ENCODE data around the gene SPRED3. TPM values are rescaled to one million over a fixed set of nuclear protein-coding genes. Genes with fewer than 3 reads are reported as not detected.
"Not testable (repeated sequence)": the region's sequence is repeated elsewhere in the genome, so short reads cannot be mapped to it uniquely, and the experiment has no call there.

The SPRED3 gene
- total RNA-seq, 3 donors from 2014 or later, result 0.46 to 0.74 (median 0.57) TPM

GRCh38 chr19:38362076-38362945, 26.2 kb upstream of the SPRED3 start:
- Mint-ChIP-seq H3K4me1 (ENCODE audit: low read depth) (peaks cover 11% of the 10 kb centered on the region), H3K9me3 (no peaks in the 10 kb centered on the region), H3K36me3 (ENCODE audit: insufficient read depth) (no peaks in the 10 kb centered on the region), H3K4me3 (peak overlapping the region; percentile 79), H3K27me3 (ENCODE audit: low read depth) (peaks cover 3% of the 10 kb centered on the region)
- peak; percentile 60 for DNase-seq
- ATAC-seq, result peak; percentile 61 to 63

DNA sequence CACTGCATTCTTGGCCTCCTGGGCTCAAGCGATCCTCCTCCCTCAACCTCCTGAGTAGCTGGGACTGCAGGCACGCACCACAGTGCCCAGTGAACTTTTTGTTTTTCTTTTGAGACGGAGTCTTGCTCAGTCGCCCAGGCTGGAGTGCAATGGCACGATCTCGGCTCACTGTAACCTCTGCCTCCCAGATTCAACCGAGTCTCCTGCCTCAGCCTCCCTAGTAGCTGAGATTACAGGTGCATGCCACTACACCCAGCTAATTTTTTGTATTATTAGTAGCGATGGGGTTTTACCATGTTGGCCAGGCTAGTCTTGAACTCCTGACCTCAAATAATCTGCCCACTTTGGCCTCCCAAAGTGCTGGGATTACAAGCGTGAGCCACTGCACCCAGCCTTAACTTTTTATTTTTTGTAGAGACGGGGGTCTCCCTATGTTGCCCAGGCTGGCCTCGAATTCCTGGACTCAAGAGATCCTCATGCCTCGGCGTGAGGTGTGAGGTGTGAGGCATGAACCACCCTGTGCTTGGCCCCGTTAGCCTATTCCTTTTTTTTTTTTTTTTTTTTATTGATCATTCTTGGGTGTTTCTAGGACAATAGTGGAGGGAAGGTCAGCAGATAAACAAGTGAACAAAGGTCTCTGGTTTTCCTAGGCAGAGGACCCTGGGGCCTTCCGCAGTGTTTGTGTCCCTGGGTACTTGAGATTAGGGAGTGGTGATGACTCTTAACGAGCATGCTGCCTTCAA, 25.4 kb upstream of the SPRED3 start:
- not testable (repeated sequence) for DNase-seq; H3K36me3 Mint-ChIP-seq (ENCODE audit: insufficient read depth); ATAC-seq; H3K9me3 Mint-ChIP-seq; H3K27me3 Mint-ChIP-seq (ENCODE audit: low read depth)
- H3K4me3 Mint-ChIP-seq, result peak overlapping the region; percentile 60
- peaks cover 11% of the 10 kb centered on the region for H3K4me1 Mint-ChIP-seq (ENCODE audit: low read depth)

DNA sequence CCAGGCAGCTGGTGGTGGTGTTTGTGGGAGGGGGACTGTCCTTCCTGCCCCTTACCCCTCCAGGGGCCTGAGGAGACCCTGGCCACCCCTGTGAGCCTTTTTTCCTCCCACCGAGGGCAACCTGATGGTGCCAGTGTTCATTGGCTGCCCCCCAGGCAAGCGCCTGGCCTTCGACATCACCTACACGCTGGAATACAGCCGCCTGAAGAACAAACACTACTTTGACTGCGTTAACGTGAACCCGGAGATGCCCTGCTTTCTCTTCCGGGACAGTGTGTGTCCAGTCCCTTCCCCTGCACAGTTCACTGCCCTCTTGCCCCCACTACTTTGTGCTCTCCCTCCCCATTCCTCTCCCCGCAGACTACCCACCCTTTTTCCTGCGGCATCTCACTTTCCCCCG, 21.5 kb upstream of the SPRED3 start:
- peaks cover 7% of the 10 kb centered on the region for H3K27me3 Mint-ChIP-seq (ENCODE audit: low read depth)
- no peaks in the 10 kb centered on the region for H3K36me3 Mint-ChIP-seq (ENCODE audit: insufficient read depth)
- no peaks in the 10 kb centered on the region for H3K9me3 Mint-ChIP-seq
- H3K4me1 Mint-ChIP-seq (ENCODE audit: low read depth), result peaks cover 4% of the 10 kb centered on the region
- DNase-seq (no peak), ATAC-seq (no peak)
- no peak overlapping the region for H3K4me3 Mint-ChIP-seq

- ATAC-seq (no peak), DNase-seq (no peak)
- peaks cover 7% of the 10 kb centered on the region for H3K27me3 Mint-ChIP-seq (ENCODE audit: low read depth)
- peaks cover 5% of the 10 kb centered on the region for H3K4me1 Mint-ChIP-seq (ENCODE audit: low read depth)
- H3K9me3 Mint-ChIP-seq, result no peaks in the 10 kb centered on the region
- H3K36me3 Mint-ChIP-seq (ENCODE audit: insufficient read depth), result peaks cover under 1% of the 10 kb centered on the region
- H3K4me3 Mint-ChIP-seq, result no peak overlapping the region
Measured at GRCh38 chr19:38369584-38369983, 18.9 kb upstream of the SPRED3 start.

- peaks cover 7% of the 10 kb centered on the region for H3K27me3 Mint-ChIP-seq (ENCODE audit: low read depth)
- peaks cover 12% of the 10 kb centered on the region for H3K4me1 Mint-ChIP-seq (ENCODE audit: low read depth)
- DNase-seq (no peak), ATAC-seq (no peak)
- H3K4me3 Mint-ChIP-seq, result no peak overlapping the region
- H3K36me3 Mint-ChIP-seq (ENCODE audit: insufficient read depth), result peaks cover 7% of the 10 kb centered on the region
- no peaks in the 10 kb centered on the region for H3K9me3 Mint-ChIP-seq
Measured at GRCh38 chr19:38370299-38370698, 18.2 kb upstream of the SPRED3 start.

DNA sequence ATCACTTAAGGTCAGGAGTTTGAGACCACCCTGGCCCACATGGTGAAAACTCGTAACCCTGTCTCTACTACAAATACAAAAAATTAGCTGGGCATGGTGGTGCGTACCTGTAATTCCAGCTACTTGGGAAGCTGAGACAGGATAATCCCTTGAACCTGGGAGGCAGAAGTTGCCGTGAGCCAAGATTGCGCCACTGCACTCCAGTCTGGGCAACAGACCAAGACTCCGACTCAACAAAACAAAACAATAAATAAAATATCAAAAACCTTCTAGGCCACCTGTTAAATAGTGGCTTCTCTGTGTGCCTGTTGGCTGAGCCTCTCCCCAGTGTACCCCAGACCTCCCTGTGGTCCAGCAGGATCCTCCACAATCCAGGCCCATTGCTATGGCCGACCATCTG, 17.4 kb upstream of the SPRED3 start:
- Mint-ChIP-seq H3K36me3 (ENCODE audit: insufficient read depth) (peaks cover 9% of the 10 kb centered on the region), H3K4me1 (ENCODE audit: low read depth) (peaks cover 20% of the 10 kb centered on the region), H3K4me3 (no peak overlapping the region), H3K9me3 (no peaks in the 10 kb centered on the region), H3K27me3 (ENCODE audit: low read depth) (peaks cover 7% of the 10 kb centered on the region)
- no peak for ATAC-seq
- no peak for DNase-seq

DNA sequence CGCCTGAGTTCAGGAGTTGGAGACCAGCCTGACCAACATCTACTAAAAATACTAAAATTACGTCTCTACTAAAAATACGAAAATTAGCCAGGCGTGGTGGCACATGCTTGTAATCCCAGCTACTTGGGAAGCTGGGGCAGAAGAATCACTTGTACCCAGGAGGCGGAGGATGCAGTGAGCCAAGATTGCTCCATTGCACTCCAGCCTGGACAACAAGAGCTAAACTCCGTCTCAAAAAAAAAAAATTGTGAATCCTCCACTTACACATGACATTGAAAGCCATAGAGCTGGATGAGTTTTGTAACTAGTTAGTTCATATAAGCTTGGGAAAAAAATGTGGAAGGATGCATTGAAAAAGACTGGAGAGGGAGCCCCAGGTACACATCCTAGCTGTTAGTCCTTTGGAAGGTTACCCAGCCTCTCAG, 14.6 kb upstream of the SPRED3 start:
- H3K4me1 Mint-ChIP-seq (ENCODE audit: low read depth), result peaks cover 27% of the 10 kb centered on the region
- H3K4me3 Mint-ChIP-seq, result peak overlapping the region; percentile 100
- DNase-seq (no peak), ATAC-seq (no peak)
- peaks cover 15% of the 10 kb centered on the region for H3K36me3 Mint-ChIP-seq (ENCODE audit: insufficient read depth)
- peaks cover 4% of the 10 kb centered on the region for H3K27me3 Mint-ChIP-seq (ENCODE audit: low read depth)
- H3K9me3 Mint-ChIP-seq, result no peaks in the 10 kb centered on the region

GRCh38 chr19:38374332-38375097, 14.0 kb upstream of the SPRED3 start, which contains the start of gene PSMD8:
Gene PSMD8 (plus strand): TSS chr19:38374571. CDS start chr19:38374602, 31 bp downstream.
- peaks cover 3% of the 10 kb centered on the region for H3K27me3 Mint-ChIP-seq (ENCODE audit: low read depth)
- peaks cover 27% of the 10 kb centered on the region for H3K4me1 Mint-ChIP-seq (ENCODE audit: low read depth)
- H3K9me3 Mint-ChIP-seq, result no peaks in the 10 kb centered on the region
- peaks cover 21% of the 10 kb centered on the region for H3K36me3 Mint-ChIP-seq (ENCODE audit: insufficient read depth)
- peak within 1 kb of the TSS; percentile 100 for H3K4me3 Mint-ChIP-seq
- ATAC-seq, result peak; percentile 98
- peak; percentile 97 for DNase-seq

DNA sequence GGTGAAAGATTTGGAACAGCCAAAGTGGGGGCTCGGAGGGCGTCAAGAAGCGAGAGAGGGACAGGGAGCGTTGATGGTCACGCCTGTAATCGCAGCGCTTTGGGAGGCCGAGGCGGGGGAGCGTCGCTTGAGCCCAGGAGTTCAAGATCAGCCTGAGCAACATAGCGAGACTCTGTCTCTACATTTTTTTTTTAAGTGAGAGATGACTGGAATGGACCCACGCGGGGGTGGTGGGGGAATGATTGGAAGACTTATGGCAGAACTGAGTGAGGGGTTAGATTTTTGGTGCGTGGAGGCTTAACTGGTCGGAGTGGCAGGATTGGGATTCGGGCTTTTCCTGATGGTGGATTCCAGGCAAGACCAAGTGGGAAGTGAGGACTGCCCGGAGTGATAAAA, 13.4 kb upstream of the SPRED3 start:
- ATAC-seq (peak; percentile 4 to 8), DNase-seq (no peak)
- no peaks in the 10 kb centered on the region for H3K9me3 Mint-ChIP-seq
- H3K36me3 Mint-ChIP-seq (ENCODE audit: insufficient read depth), result peaks cover 26% of the 10 kb centered on the region
- peak overlapping the region; percentile 100 for H3K4me3 Mint-ChIP-seq
- peaks cover 27% of the 10 kb centered on the region for H3K4me1 Mint-ChIP-seq (ENCODE audit: low read depth)
- no peaks in the 10 kb centered on the region for H3K27me3 Mint-ChIP-seq (ENCODE audit: low read depth)

DNA sequence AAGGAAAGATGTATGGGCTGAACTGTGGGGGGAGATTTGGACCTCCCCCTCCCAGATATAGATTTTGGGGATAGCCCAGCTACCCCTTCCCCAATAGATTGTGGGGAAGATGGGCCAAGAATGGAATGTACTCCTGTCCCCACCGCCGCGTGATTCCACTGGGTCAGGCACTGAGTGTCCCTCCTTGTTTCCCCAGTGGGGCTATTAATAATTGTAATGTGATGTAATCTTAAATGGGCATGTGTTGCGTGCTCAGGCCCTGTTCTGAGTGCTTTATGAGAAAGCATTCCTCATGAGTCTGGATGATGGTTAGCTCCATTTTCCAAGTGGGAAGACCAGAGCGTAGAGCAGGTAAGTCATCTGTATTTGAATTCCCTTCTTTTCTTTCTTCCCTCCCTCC, 12.7 kb upstream of the SPRED3 start:
- DNase-seq, result no peak
- peaks cover 29% of the 10 kb centered on the region for H3K36me3 Mint-ChIP-seq (ENCODE audit: insufficient read depth)
- H3K9me3 Mint-ChIP-seq, result no peaks in the 10 kb centered on the region
- H3K4me3 Mint-ChIP-seq, result peak overlapping the region; percentile 100
- no peaks in the 10 kb centered on the region for H3K27me3 Mint-ChIP-seq (ENCODE audit: low read depth)
- no peak for ATAC-seq
- H3K4me1 Mint-ChIP-seq (ENCODE audit: low read depth), result peaks cover 27% of the 10 kb centered on the region

- DNase-seq, result no peak
- no peak for ATAC-seq
- peaks cover 27% of the 10 kb centered on the region for H3K4me1 Mint-ChIP-seq (ENCODE audit: low read depth)
- peak overlapping the region; percentile 100 for H3K4me3 Mint-ChIP-seq
- peaks cover 37% of the 10 kb centered on the region for H3K36me3 Mint-ChIP-seq (ENCODE audit: insufficient read depth)
- no peaks in the 10 kb centered on the region for H3K27me3 Mint-ChIP-seq (ENCODE audit: low read depth)
- no peaks in the 10 kb centered on the region for H3K9me3 Mint-ChIP-seq
Measured at GRCh38 chr19:38376576-38376975, 11.9 kb upstream of the SPRED3 start.

DNA sequence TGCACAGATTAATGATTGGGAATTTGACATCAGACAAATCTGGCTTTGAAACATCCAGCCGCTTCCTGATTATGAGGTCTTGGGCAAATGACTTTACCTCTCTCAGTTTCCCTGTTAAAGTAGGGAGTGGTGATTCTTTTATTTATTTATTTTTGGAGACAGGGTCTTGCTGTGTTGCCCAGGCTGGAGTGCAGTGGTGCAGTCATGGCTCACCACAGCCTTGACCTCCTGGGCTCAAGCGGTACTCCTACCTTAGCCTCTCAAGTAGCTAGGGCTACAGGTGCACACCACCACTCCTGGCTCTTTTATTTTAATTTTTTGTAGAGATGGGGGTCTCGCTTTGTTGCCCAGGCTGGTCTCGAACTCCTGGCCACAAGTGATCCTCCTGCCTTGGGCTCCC, 11.4 kb upstream of the SPRED3 start:
- peaks cover 27% of the 10 kb centered on the region for H3K4me1 Mint-ChIP-seq (ENCODE audit: low read depth)
- no peaks in the 10 kb centered on the region for H3K9me3 Mint-ChIP-seq
- no peaks in the 10 kb centered on the region for H3K27me3 Mint-ChIP-seq (ENCODE audit: low read depth)
- peaks cover 41% of the 10 kb centered on the region for H3K36me3 Mint-ChIP-seq (ENCODE audit: insufficient read depth)
- DNase-seq, result no peak
- no peak for ATAC-seq
- peak overlapping the region; percentile 100 for H3K4me3 Mint-ChIP-seq

GRCh38 chr19:38378866-38379265, 9.6 kb upstream of the SPRED3 start:
- DNase-seq (no peak), ATAC-seq (no peak)
- H3K36me3 Mint-ChIP-seq (ENCODE audit: insufficient read depth), result peaks cover 55% of the 10 kb centered on the region
- no peaks in the 10 kb centered on the region for H3K9me3 Mint-ChIP-seq
- no peak overlapping the region for H3K4me3 Mint-ChIP-seq
- H3K4me1 Mint-ChIP-seq (ENCODE audit: low read depth), result peaks cover 27% of the 10 kb centered on the region
- H3K27me3 Mint-ChIP-seq (ENCODE audit: low read depth), result peaks cover 3% of the 10 kb centered on the region

GRCh38 chr19:38381138-38381537, 7.4 kb upstream of the SPRED3 start:
- no peaks in the 10 kb centered on the region for H3K9me3 Mint-ChIP-seq
- H3K36me3 Mint-ChIP-seq (ENCODE audit: insufficient read depth), result peaks cover 54% of the 10 kb centered on the region
- ATAC-seq (no peak), DNase-seq (no peak)
- H3K4me3 Mint-ChIP-seq, result no peak overlapping the region
- H3K4me1 Mint-ChIP-seq (ENCODE audit: low read depth), result peaks cover 8% of the 10 kb centered on the region
- H3K27me3 Mint-ChIP-seq (ENCODE audit: low read depth), result peaks cover 3% of the 10 kb centered on the region
